GM23338 (cell line): ENCODE results near the gene CDK4. TPM values are rescaled to one million over a fixed set of nuclear protein-coding genes. Genes with fewer than 3 reads are reported as not detected.

Experiments
- ATAC-seq: fragments of 200-7000 bp; cut with Tn5 transposase; 3 replicates; pipeline ENCODE4 v1.9.1; 2020
- DNase-seq: peaks from one replicate; pipeline ENCODE4 v3.0.0-alpha.2; 2015; ENCODE audit warnings: low spot score
- H2AFZ ChIP-seq: fragments of 200-600 bp; sonication (generic); 2 replicates; pipeline ENCODE4 v1.8.0; 2016; ENCODE audit warnings: antibody characterized with exemption, mild to moderate bottlenecking, moderate library complexity
- H3F3A ChIP-seq: fragments of 200-600 bp; sonication (generic); replicated peaks from 2 replicates; pipeline ENCODE4 v1.8.0; 2017; ENCODE audit warnings: antibody characterized with exemption, mixed run types, low read depth
- H3K27ac ChIP-seq: fragments of 200-600 bp; sonication (generic); 2 replicates; pipeline ENCODE4 v1.6.1; 2016; ENCODE audit warnings: low read depth
- H3K27me3 ChIP-seq: fragments of 200-600 bp; sonication (generic); 2 replicates; pipeline ENCODE4 v1.8.0; 2016; ENCODE audit warnings: mild to moderate bottlenecking, mixed run types, moderate library complexity; ENCODE audit not compliant: insufficient read depth
- H3K36me3 ChIP-seq: fragments of 200-600 bp; sonication (generic); 2 replicates; pipeline ENCODE4 v1.8.0; 2016; ENCODE audit warnings: mild to moderate bottlenecking; ENCODE audit not compliant: insufficient read depth
- H3K4me1 ChIP-seq: fragments of 200-600 bp; sonication (generic); 2 replicates; pipeline ENCODE4 v1.8.0; 2016; ENCODE audit warnings: mild to moderate bottlenecking, moderate library complexity; ENCODE audit not compliant: insufficient read depth
- H3K4me2 ChIP-seq: fragments of 200-600 bp; sonication (generic); 2 replicates; pipeline ENCODE4 v1.7.1; 2017; ENCODE audit warnings: mixed run types
- H3K4me3 ChIP-seq: fragments of 200-600 bp; sonication (generic); 2 replicates; pipeline ENCODE4 v1.6.1; 2016; ENCODE audit warnings: mixed run types
- H3K79me2 ChIP-seq: fragments of 200-600 bp; sonication (generic); replicated peaks from 2 replicates; pipeline ENCODE4 v1.8.0; 2017; ENCODE audit warnings: mild to moderate bottlenecking; ENCODE audit not compliant: insufficient read depth
- H3K9me2 ChIP-seq: fragments of 200-600 bp; sonication (generic); 2 replicates; pipeline ENCODE4 v1.8.0; 2017; ENCODE audit not compliant: insufficient read depth
- H4K20me1 ChIP-seq: fragments of 200-600 bp; sonication (generic); replicated peaks from 2 replicates; pipeline ENCODE4 v1.8.0; 2017; ENCODE audit warnings: mild to moderate bottlenecking; ENCODE audit not compliant: insufficient read depth
- H3K27ac Mint-ChIP-seq: 2 replicates; pipeline ENCODE4 v1.8.0; 2020; ENCODE audit warnings: inconsistent platforms, mild to moderate bottlenecking, moderate library complexity, mixed read lengths
- H3K27me3 Mint-ChIP-seq: 3 replicates; pipeline ENCODE4 v1.8.0; 2022; ENCODE audit warnings: low read depth, mild to moderate bottlenecking, moderate library complexity, mixed read lengths, inconsistent platforms; ENCODE audit not compliant: insufficient read depth, poor library complexity
- H3K36me3 Mint-ChIP-seq: 3 replicates; pipeline ENCODE4 v1.8.0; 2021; ENCODE audit warnings: low read depth, mild to moderate bottlenecking, inconsistent platforms, moderate library complexity, mixed read lengths
- H3K4me1 Mint-ChIP-seq: 3 replicates; pipeline ENCODE4 v1.8.0; 2020; ENCODE audit warnings: mild to moderate bottlenecking, inconsistent platforms, mixed read lengths
- H3K4me3 Mint-ChIP-seq: 3 replicates; pipeline ENCODE4 v1.8.0; 2021; ENCODE audit warnings: moderate library complexity, mild to moderate bottlenecking, inconsistent platforms, mixed read lengths
- H3K9me3 Mint-ChIP-seq: 3 replicates; pipeline ENCODE4 v1.8.0; 2020; ENCODE audit warnings: moderate library complexity, mild to moderate bottlenecking, inconsistent platforms, mixed read lengths
- CREB1 ChIP-seq: fragments of 250-450 bp; sonication (Bioruptor Pico); IDR thresholded peaks from 2 replicates; pipeline ENCODE4 v1.5.0; 2020; ENCODE audit warnings: low read depth, mild to moderate bottlenecking, moderate library complexity
- EZH2 ChIP-seq: fragments of 200-600 bp; sonication (generic); IDR thresholded peaks from one replicate; pipeline ENCODE4 v1.8.0; 2017; ENCODE audit warnings: antibody characterized with exemption, mild to moderate bottlenecking, low read depth; ENCODE audit not compliant: unreplicated experiment
- EZH2phosphoT487 ChIP-seq: fragments of 200-600 bp; sonication (generic); IDR thresholded peaks from one replicate; pipeline ENCODE4 v1.8.1; 2018; ENCODE audit warnings: antibody characterized with exemption; ENCODE audit not compliant: unreplicated experiment
- JUNB ChIP-seq: IDR thresholded peaks from one replicate; pipeline ENCODE4 v1.6.1; 2016; ENCODE audit warnings: antibody characterized with exemption; ENCODE audit not compliant: unreplicated experiment
- NANOG ChIP-seq: IDR thresholded peaks from 2 replicates; pipeline ENCODE4 v1.6.1; 2016; ENCODE audit warnings: antibody characterized with exemption, borderline replicate concordance
- POLR2AphosphoS5 ChIP-seq: IDR thresholded peaks from 2 replicates; pipeline ENCODE4 v1.6.1; 2016; ENCODE audit warnings: antibody characterized with exemption, low read depth
- REST ChIP-seq: IDR thresholded peaks from one replicate; pipeline ENCODE4 v1.6.1; 2018; ENCODE audit warnings: antibody characterized with exemption; ENCODE audit not compliant: unreplicated experiment
- STAT1 ChIP-seq: IDR thresholded peaks from one replicate; pipeline ENCODE4 v1.6.1; 2016; ENCODE audit warnings: antibody characterized with exemption; ENCODE audit not compliant: unreplicated experiment
- ZNF114 ChIP-seq: fragments of 250-450 bp; sonication (Bioruptor Pico); IDR thresholded peaks from 2 replicates; pipeline ENCODE4 v1.5.0; 2020; ENCODE audit warnings: mild to moderate bottlenecking, moderate library complexity
- ZNF331 ChIP-seq: fragments of 250-450 bp; sonication (Bioruptor Pico); IDR thresholded peaks from 2 replicates; pipeline ENCODE4 v1.5.0; 2020; ENCODE audit warnings: low read depth, mild to moderate bottlenecking, moderate library complexity
- ZNF462 ChIP-seq: fragments of 250-450 bp; sonication (Bioruptor Pico); IDR thresholded peaks from 2 replicates; pipeline ENCODE4 v1.5.0; 2020; ENCODE audit warnings: mild to moderate bottlenecking, moderate library complexity
- polyA plus RNA-seq: library from polyadenylated mRNA; unstranded; fragments of >200 nt; fragmentation: Nextera tagmentation; extraction: Ambion mirVana; gene quantifications from 2 replicates; pipeline ENCODE4 v1.2.1, GENCODE V29; 2016
- total RNA-seq: library from RNA; depleted of rRNA; stranded (reverse); fragments of >200 nt; shearing (Covaris generic); gene quantifications from 2 replicates; pipeline ENCODE4 v1.2.3, GENCODE V29; 2014
- TF ChIP-seq, protein P1 (sequence below), 2 experiments: fragments of 200-600 bp in 1 of 2; sonication (generic) in 1 of 2; conservative IDR thresholded peaks; 2 replicates each; pipeline versions ENCODE4 v1.5.1 to v1.6.1; 2016 to 2017; ENCODE audit warnings: antibody characterized with exemption in 2 of 2, low read depth in 2 of 2, mild to moderate bottlenecking in 2 of 2, moderate library complexity in 1 of 2
- TF ChIP-seq, protein P2 (sequence below): IDR thresholded peaks from 2 replicates; pipeline ENCODE4 v1.6.1; 2016; ENCODE audit warnings: antibody characterized with exemption

CDK4 gene
- total and polyA plus RNA-seq, 2 experiments from 2014 or later = 105 to 198 TPM

GRCh38 chr12:57769594-57769993 is 17.5 kb upstream of the CDK4 start:
- peak overlapping the region; percentile 21; the same call in 1 of the 3 replicates for H3K4me3 Mint-ChIP-seq
- no peak overlapping the region for H3K4me2 ChIP-seq
- H3K9me3 Mint-ChIP-seq = no peaks in the 10 kb centered on the region; the same call in 2 of the 3 replicates
- H3K36me3 ChIP-seq = no peaks in the 10 kb centered on the region; the same call in 1 of the 2 replicates
- DNase-seq (no peak), ATAC-seq (no peak)
- peaks cover 35% of the 10 kb centered on the region for H3K36me3 Mint-ChIP-seq
- peaks cover 14% of the 10 kb centered on the region; the same call in 1 of the 2 replicates for H3K4me1 ChIP-seq
- peaks cover 11% of the 10 kb centered on the region for H3F3A ChIP-seq
- no peak for TF ChIP-seq ZNF462 (CRISPR knock-in tag)
- no peak for TF ChIP-seq POLR2AphosphoS5
- TF ChIP-seq STAT1 = no peak
- TF ChIP-seq, protein P1, sequence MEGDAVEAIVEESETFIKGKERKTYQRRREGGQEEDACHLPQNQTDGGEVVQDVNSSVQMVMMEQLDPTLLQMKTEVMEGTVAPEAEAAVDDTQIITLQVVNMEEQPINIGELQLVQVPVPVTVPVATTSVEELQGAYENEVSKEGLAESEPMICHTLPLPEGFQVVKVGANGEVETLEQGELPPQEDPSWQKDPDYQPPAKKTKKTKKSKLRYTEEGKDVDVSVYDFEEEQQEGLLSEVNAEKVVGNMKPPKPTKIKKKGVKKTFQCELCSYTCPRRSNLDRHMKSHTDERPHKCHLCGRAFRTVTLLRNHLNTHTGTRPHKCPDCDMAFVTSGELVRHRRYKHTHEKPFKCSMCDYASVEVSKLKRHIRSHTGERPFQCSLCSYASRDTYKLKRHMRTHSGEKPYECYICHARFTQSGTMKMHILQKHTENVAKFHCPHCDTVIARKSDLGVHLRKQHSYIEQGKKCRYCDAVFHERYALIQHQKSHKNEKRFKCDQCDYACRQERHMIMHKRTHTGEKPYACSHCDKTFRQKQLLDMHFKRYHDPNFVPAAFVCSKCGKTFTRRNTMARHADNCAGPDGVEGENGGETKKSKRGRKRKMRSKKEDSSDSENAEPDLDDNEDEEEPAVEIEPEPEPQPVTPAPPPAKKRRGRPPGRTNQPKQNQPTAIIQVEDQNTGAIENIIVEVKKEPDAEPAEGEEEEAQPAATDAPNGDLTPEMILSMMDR (conservative IDR thresholded peaks at IDR 0.05; ENCODE audit: low read depth in 2 of 2) = no peak
- TF ChIP-seq ZNF114 = no peak
- no peak for TF ChIP-seq REST
- no peak for TF ChIP-seq JUNB
- no peak for TF ChIP-seq ZNF331 (CRISPR knock-in tag)
- no peak for TF ChIP-seq NANOG
- no peak for TF ChIP-seq EZH2phosphoT487
- TF ChIP-seq, protein P2, sequence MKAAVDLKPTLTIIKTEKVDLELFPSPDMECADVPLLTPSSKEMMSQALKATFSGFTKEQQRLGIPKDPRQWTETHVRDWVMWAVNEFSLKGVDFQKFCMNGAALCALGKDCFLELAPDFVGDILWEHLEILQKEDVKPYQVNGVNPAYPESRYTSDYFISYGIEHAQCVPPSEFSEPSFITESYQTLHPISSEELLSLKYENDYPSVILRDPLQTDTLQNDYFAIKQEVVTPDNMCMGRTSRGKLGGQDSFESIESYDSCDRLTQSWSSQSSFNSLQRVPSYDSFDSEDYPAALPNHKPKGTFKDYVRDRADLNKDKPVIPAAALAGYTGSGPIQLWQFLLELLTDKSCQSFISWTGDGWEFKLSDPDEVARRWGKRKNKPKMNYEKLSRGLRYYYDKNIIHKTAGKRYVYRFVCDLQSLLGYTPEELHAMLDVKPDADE = no peak
- no peak for TF ChIP-seq CREB1 (CRISPR knock-in tag)
- no peak for TF ChIP-seq EZH2
- peaks cover 7% of the 10 kb centered on the region; the same call in 1 of the 2 replicates for H4K20me1 ChIP-seq
- H3K4me3 ChIP-seq = no peak overlapping the region
- no peaks in the 10 kb centered on the region for H3K9me2 ChIP-seq
- H3K27ac Mint-ChIP-seq = no peak overlapping the region
- peaks cover 52% of the 10 kb centered on the region for H3K27me3 ChIP-seq
- H2AFZ ChIP-seq = no peak overlapping the region
- H3K79me2 ChIP-seq = no peaks in the 10 kb centered on the region
- H3K27ac ChIP-seq = no peak overlapping the region
- peaks cover 38% of the 10 kb centered on the region for H3K27me3 Mint-ChIP-seq
- H3K4me1 Mint-ChIP-seq = peaks cover 25% of the 10 kb centered on the region
